A549 (cell line): ENCODE measurements around the gene TNP1. TPM values are rescaled to one million over a fixed set of nuclear protein-coding genes. Genes with fewer than 3 reads are reported as not detected.

Experiments
- ATAC-seq, 2 experiments: fragments of 200-7000 bp in 1 of 2; fragments of >200 bp in 1 of 2; cut with Nextera tagmentation in 1 of 2; cut with Tn5 transposase in 1 of 2; 3 replicates each; pipeline versions ENCODE4 v1.8.0 to v1.9.1; 2018 to 2020; ENCODE audit warnings: mild to moderate bottlenecking in 1 of 2, moderate library complexity in 1 of 2
- CTCF ChIA-PET: fragments of 300-600 bp; sonication (Branson Sonifier 250); formaldehyde crosslinking; extraction: SDS; loops from one replicate; lab custom pipeline; 2021; ENCODE audit warnings: antibody characterized with exemption, inconsistent platforms; lab: Yijun Ruan, JAX
- POLR2A ChIA-PET: fragments of 350-600 bp; formaldehyde crosslinking; extraction: SDS; loops from one replicate; lab custom pipeline; 2021; ENCODE audit warnings: antibody characterized with exemption, inconsistent platforms; lab: Yijun Ruan, JAX
- DNase-seq, 2 experiments: peaks; one replicate each; pipeline versions ENCODE4 v3.0.0 to v3.0.0-alpha.2; 2011 to 2016; ENCODE audit warnings: low read depth in 1 of 2, low spot score in 1 of 2
- FAIRE-seq: peaks from 2 replicates; lab custom pipeline; 2011; peaks lifted over from hg19 to GRCh38; lab: Jason Lieb, UNC
- H3K27ac ChIP-seq, 2 experiments: fragments of >200 bp; sonication (Bioruptor Twin); formaldehyde crosslinking; 3 replicates each; pipeline ENCODE4 v1.5.1; 2016 to 2017
- H3K4me1 ChIP-seq: fragments of >200 bp; sonication (Bioruptor Twin); formaldehyde crosslinking; 3 replicates; pipeline ENCODE4 v1.6.1; 2016
- H3K4me2 ChIP-seq: fragments of >200 bp; sonication (Bioruptor Twin); formaldehyde crosslinking; 3 replicates; pipeline ENCODE4 v1.6.1; 2016
- H3K4me3 ChIP-seq: fragments of >200 bp; sonication (Bioruptor Twin); formaldehyde crosslinking; 3 replicates; pipeline ENCODE4 v1.5.1; 2016
- H3K9me3 ChIP-seq: fragments of >200 bp; sonication (Bioruptor Twin); formaldehyde crosslinking; 3 replicates; pipeline ENCODE4 v1.6.1; 2016
- ATOH8 ChIP-seq: fragments of 250-450 bp; sonication (Bioruptor Pico); IDR thresholded peaks from 2 replicates; pipeline ENCODE4 v1.5.0; 2020; ENCODE audit warnings: low read depth, mild to moderate bottlenecking, moderate library complexity
- CBX8 ChIP-seq: fragments of 200-600 bp; sonication (generic); IDR thresholded peaks from 2 replicates; pipeline ENCODE4 v1.6.1; 2016
- ELK1 ChIP-seq: fragments of 150-350 bp; IDR thresholded peaks from 2 replicates; pipeline ENCODE4 v1.6.1; 2014; ENCODE audit warnings: low read depth, mild to moderate bottlenecking, low read length
- EP300 ChIP-seq, 2 experiments: fragments of >200 bp; sonication (Bioruptor Twin); formaldehyde crosslinking; IDR thresholded peaks; 2 replicates in 1 of 2; 3 replicates in 1 of 2; pipeline ENCODE4 v1.6.1; 2016 to 2017
- FOSB ChIP-seq: fragments of 250-450 bp; sonication (Bioruptor Pico); IDR thresholded peaks from 2 replicates; pipeline ENCODE4 v1.5.0; 2020; ENCODE audit warnings: mild to moderate bottlenecking, moderate library complexity
- FOSL2 ChIP-seq, 2 experiments: fragments of 450-650 bp in 1 of 2; fragments of >200 bp in 1 of 2; sonication (Bioruptor Twin) in 1 of 2; formaldehyde crosslinking; IDR thresholded peaks; 2 replicates each; pipeline versions ENCODE4 v1.5.0 to v1.6.1; 2016 to 2020; ENCODE audit warnings: mild to moderate bottlenecking in 1 of 2, moderate library complexity in 1 of 2
- FOXS1 ChIP-seq: fragments of 250-450 bp; sonication (Bioruptor Pico); IDR thresholded peaks from 2 replicates; pipeline ENCODE4 v1.5.0; 2020; ENCODE audit warnings: mild to moderate bottlenecking, moderate library complexity
- HDAC2 ChIP-seq: fragments of 200-600 bp; sonication (generic); IDR thresholded peaks from 2 replicates; pipeline ENCODE4 v1.6.1; 2016
- JUNB ChIP-seq: fragments of >200 bp; sonication (Bioruptor Twin); formaldehyde crosslinking; IDR thresholded peaks from 2 replicates; pipeline ENCODE4 v1.6.1; 2016
- MAZ ChIP-seq: fragments of 150-350 bp; IDR thresholded peaks from 2 replicates; pipeline ENCODE4 v1.6.1; 2014; ENCODE audit warnings: antibody characterized with exemption, low read depth, low read length, borderline replicate concordance
- MYC ChIP-seq: IDR thresholded peaks from 2 replicates; pipeline ENCODE4 v1.6.1; 2012; ENCODE audit warnings: mild to moderate bottlenecking, inconsistent platforms, low read length, improper control_type of control experiment, borderline replicate concordance
- NR3C1 ChIP-seq: fragments of >200 bp; sonication (Bioruptor Twin); formaldehyde crosslinking; IDR thresholded peaks from 3 replicates; pipeline ENCODE4 v1.6.1; 2017
- RARB ChIP-seq: fragments of 250-450 bp; sonication (Bioruptor Pico); IDR thresholded peaks from 2 replicates; pipeline ENCODE4 v1.8.0; 2021; ENCODE audit warnings: mild to moderate bottlenecking, moderate library complexity
- RCOR1 ChIP-seq: fragments of 150-350 bp; IDR thresholded peaks from 2 replicates; pipeline ENCODE4 v1.6.1; 2014; ENCODE audit warnings: antibody characterized with exemption, low read length, low read depth
- SREBF2 ChIP-seq: fragments of 450-650 bp; IDR thresholded peaks from 2 replicates; pipeline ENCODE4 v1.6.1; 2014; ENCODE audit warnings: mild to moderate bottlenecking, moderate library complexity
- ZNF302 ChIP-seq: fragments of 250-450 bp; sonication (Bioruptor Pico); IDR thresholded peaks from 2 replicates; pipeline ENCODE4 v1.9.0; 2021; ENCODE audit warnings: inconsistent platforms, mild to moderate bottlenecking, moderate library complexity
- WGBS: methylation state at CpG from one replicate; pipeline ENCODE4 v1.1.6; 2017; ENCODE audit errors: missing lambda C conversion rate; 5-methylcytosine and 5-hydroxymethylcytosine counted together
- polyA plus RNA-seq, 4 experiments: library from polyadenylated mRNA; depleted of rRNA in 3 of 4; stranded (reverse); fragments of >200 nt; fragmentation: RNase III in 1 of 4; extraction: RNeasy Plus Mini Kit Qiagen cat#74134 plus additional on column Dnase treatment in 1 of 4; gene quantifications; 2 replicates in 3 of 4; 3 replicates in 1 of 4; pipeline ENCODE4 v1.2.3, GENCODE V29; 2011 to 2017
- TF ChIP-seq, protein P1 (sequence below): IDR thresholded peaks from 2 replicates; pipeline ENCODE4 v1.6.1; 2012
- TF ChIP-seq, protein P2 (sequence below): IDR thresholded peaks from 2 replicates; pipeline ENCODE4 v1.6.1; 2012
- TF ChIP-seq, protein P3 (sequence below): IDR thresholded peaks from 2 replicates; pipeline ENCODE4 v1.6.1; 2012; ENCODE audit warnings: low read depth, borderline replicate concordance

Gene TNP1
- polyA plus RNA-seq, 2 of the 4 experiments (the other 2 are of a cell fraction) = not detected

DNA sequence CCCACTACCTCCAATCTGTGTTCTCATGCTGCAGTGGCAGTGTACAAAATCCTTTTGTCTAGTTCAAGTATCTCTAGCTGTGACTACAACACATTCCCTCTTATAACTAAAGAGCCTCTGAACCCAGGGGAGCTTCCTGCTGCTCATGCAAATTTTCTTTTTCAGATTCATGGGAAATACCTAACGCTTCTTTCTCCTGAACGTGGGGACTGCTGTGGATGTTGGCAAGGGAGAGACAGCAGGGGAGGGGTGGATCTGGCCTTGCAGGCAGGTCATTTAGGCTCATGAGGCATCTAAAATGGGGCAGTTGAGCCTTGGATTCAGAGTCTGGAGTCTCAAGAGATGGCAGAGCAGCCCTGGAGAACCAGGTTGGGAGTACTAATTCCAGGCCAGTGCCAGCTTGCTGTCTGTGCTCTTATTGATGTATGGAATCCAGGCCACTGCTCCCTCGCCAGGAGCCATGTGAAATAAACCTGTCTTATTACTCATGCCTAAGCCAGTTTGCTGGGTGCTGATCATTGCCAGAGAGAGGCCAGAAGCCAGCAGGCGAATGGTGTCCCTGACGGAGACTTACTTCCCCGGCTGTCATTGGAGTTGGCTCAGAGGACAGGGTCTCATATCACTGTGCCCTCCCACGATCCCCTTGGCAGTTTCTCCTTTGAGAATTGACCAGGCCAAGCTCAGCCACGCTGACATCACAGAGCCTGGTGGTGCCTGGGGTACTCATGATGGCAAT is 29.2 kb upstream of the TNP1 start:
- Histone ChIP-seq H3K9me3 (no peaks in the 10 kb centered on the region), H3K4me3 (no peak overlapping the region), H3K4me1 (no peaks in the 10 kb centered on the region), H3K4me2 (no peak overlapping the region), H3K27ac (no peak overlapping the region)
- POLR2A ChIA-PET = no interaction called here
- CTCF ChIA-PET = no interaction called here
- DNase-seq = no peak
- TF ChIP-seq HDAC2 (no peak), ZNF302 (CRISPR knock-in tag) (no peak), SREBF2 (no peak), CBX8 (no peak), RCOR1 (no peak), ELK1 (no peak)
- TF ChIP-seq, protein P1, sequence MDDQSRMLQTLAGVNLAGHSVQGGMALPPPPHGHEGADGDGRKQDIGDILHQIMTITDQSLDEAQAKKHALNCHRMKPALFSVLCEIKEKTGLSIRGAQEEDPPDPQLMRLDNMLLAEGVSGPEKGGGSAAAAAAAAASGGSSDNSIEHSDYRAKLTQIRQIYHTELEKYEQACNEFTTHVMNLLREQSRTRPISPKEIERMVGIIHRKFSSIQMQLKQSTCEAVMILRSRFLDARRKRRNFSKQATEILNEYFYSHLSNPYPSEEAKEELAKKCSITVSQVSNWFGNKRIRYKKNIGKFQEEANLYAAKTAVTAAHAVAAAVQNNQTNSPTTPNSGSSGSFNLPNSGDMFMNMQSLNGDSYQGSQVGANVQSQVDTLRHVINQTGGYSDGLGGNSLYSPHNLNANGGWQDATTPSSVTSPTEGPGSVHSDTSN = no peak
- FAIRE-seq = no peak
- WGBS = 46% methylated on average over 8 of the region's 8 CpGs
- ATAC-seq = no peak

DNA sequence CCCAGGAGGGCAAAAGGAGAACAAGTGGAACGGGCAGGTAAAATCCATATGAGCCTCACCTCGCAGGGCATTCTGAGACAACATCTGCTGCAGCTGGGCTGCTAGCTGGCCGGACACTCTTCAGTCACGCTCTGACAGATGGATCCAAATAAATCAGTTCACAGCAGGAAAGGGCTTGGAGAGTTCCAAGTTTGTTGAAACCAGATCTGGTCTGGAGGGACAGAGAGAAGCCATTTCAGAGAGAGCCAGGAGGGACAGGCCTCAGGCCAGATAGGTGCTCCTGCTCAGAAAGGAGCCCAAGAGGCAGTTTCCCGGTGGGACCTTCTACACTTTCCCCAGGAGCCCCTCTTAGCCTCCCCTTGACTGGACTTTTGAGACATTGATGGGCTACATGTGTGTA is 28.2 kb upstream of the TNP1 start:
- WGBS = 36% methylated on average over 5 of the region's 5 CpGs
- no peak overlapping the region for H3K4me2 ChIP-seq
- no peak overlapping the region for H3K27ac ChIP-seq
- ChIA-PET POLR2A (no interaction called here), CTCF (no interaction called here)
- H3K4me1 ChIP-seq = no peaks in the 10 kb centered on the region
- ATAC-seq (no peak), DNase-seq (no peak), FAIRE-seq (no peak)
- H3K9me3 ChIP-seq = no peaks in the 10 kb centered on the region
- no peak overlapping the region for H3K4me3 ChIP-seq
- TF ChIP-seq CBX8 = no peak
- TF ChIP-seq JUNB = no peak
- TF ChIP-seq, protein P2, sequence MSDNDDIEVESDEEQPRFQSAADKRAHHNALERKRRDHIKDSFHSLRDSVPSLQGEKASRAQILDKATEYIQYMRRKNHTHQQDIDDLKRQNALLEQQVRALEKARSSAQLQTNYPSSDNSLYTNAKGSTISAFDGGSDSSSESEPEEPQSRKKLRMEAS = no peak
- no peak for TF ChIP-seq NR3C1
- TF ChIP-seq, protein P3, sequence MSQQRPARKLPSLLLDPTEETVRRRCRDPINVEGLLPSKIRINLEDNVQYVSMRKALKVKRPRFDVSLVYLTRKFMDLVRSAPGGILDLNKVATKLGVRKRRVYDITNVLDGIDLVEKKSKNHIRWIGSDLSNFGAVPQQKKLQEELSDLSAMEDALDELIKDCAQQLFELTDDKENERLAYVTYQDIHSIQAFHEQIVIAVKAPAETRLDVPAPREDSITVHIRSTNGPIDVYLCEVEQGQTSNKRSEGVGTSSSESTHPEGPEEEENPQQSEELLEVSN = no peak
- no peak for TF ChIP-seq FOXS1 (CRISPR knock-in tag)
- no peak for TF ChIP-seq EP300 (IDR thresholded peaks at IDR 0.05)
- TF ChIP-seq FOSB (CRISPR knock-in tag) = no peak
- TF ChIP-seq SREBF2 = no peak
- no peak for TF ChIP-seq MAZ
- no peak for TF ChIP-seq FOSL2 (IDR thresholded peaks at IDR 0.05)
- no peak for TF ChIP-seq FOSL2 (CRISPR knock-in tag; IDR thresholded peaks at IDR 0.05)

DNA sequence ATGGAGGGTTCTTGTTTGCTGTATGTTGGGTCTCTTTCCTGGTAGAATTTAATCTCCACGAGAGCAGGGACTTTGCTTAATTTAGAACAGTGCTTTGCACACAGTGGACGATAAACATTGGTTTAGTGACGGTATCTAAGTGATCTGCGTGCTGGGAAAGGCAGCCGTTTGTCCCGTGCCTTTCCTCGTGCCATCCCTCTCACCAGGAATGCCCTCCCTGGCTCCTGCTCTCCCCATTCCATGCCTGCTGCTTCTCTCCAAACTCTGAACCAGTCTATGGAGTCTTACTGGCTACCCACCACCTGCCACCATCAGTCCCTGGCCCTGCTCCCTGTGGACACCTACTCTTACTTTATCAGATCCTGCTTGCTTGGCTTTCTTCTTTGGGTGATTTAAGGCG is 27.3 kb upstream of the TNP1 start:
- DNase-seq = no peak
- 41% methylated on average over 8 of the region's 8 CpGs for WGBS
- FAIRE-seq = no peak

More for the DNA sequence above, 27.3 kb upstream of the TNP1 start:
- no peaks in the 10 kb centered on the region for H3K4me1 ChIP-seq
- H3K4me2 ChIP-seq = no peak overlapping the region
- CTCF ChIA-PET = no interaction called here
- no peak overlapping the region for H3K4me3 ChIP-seq
- H3K27ac ChIP-seq = no peak overlapping the region
- TF ChIP-seq MYC (no peak), RARB (CRISPR knock-in tag) (no peak), ATOH8 (CRISPR knock-in tag) (no peak), SREBF2 (no peak), FOXS1 (CRISPR knock-in tag) (no peak), ELK1 (no peak)
- TF ChIP-seq, all 56 proteins: peak for 0
- H3K9me3 ChIP-seq = no peaks in the 10 kb centered on the region
- POLR2A ChIA-PET = no interaction called here
- no peak for ATAC-seq
